ENCODE data around the gene MEF2A.

Gene MEF2A

GRCh38 chr15:99696096-99696495 is 130.3 kb downstream of the MEF2A start:
- no peak for ATAC-seq (ENCODE audit: insufficient read depth, low read depth)
- Histone ChIP-seq H3K27me3 (ENCODE audit: insufficient read depth, low read length, poor library complexity) (no peaks in the 10 kb centered on the region), H3K4me3 (ENCODE audit: low read depth in 1 of 2, low read length in 2 of 2) (no peak overlapping the region), H3K36me3 (ENCODE audit: insufficient read depth, low read length) (peaks cover 47% of the 10 kb centered on the region), H3K4me1 (ENCODE audit: insufficient read depth, low read length) (peaks cover under 1% of the 10 kb centered on the region; the same call in 1 of the 2 replicates), H4K20me1 (ENCODE audit: insufficient read depth, low read length) (no peaks in the 10 kb centered on the region), H3K27ac (ENCODE audit: low read length) (no peak overlapping the region), H2AFZ (ENCODE audit: low read depth, low read length) (no peak overlapping the region), H3K9me3 (ENCODE audit: insufficient read depth, low read length, severe bottlenecking) (no peaks in the 10 kb centered on the region), H3K79me2 (ENCODE audit: insufficient read depth, low read length) (no peaks in the 10 kb centered on the region), H3K9ac (ENCODE audit: low read depth, low read length) (no peak overlapping the region), H3K4me2 (ENCODE audit: insufficient read depth, low read length) (no peak overlapping the region)
- no peak for DNase-seq
- no peak for TF ChIP-seq EZH2 (IDR thresholded peaks at IDR 0.05; ENCODE audit: borderline replicate concordance, low read depth, low read length, severe bottlenecking)
- TF ChIP-seq, protein P1, sequence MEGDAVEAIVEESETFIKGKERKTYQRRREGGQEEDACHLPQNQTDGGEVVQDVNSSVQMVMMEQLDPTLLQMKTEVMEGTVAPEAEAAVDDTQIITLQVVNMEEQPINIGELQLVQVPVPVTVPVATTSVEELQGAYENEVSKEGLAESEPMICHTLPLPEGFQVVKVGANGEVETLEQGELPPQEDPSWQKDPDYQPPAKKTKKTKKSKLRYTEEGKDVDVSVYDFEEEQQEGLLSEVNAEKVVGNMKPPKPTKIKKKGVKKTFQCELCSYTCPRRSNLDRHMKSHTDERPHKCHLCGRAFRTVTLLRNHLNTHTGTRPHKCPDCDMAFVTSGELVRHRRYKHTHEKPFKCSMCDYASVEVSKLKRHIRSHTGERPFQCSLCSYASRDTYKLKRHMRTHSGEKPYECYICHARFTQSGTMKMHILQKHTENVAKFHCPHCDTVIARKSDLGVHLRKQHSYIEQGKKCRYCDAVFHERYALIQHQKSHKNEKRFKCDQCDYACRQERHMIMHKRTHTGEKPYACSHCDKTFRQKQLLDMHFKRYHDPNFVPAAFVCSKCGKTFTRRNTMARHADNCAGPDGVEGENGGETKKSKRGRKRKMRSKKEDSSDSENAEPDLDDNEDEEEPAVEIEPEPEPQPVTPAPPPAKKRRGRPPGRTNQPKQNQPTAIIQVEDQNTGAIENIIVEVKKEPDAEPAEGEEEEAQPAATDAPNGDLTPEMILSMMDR (IDR thresholded peaks at IDR 0.05; ENCODE audit: borderline replicate concordance, extremely low read depth, low read length, poor library complexity, severe bottlenecking): no peak

DNA sequence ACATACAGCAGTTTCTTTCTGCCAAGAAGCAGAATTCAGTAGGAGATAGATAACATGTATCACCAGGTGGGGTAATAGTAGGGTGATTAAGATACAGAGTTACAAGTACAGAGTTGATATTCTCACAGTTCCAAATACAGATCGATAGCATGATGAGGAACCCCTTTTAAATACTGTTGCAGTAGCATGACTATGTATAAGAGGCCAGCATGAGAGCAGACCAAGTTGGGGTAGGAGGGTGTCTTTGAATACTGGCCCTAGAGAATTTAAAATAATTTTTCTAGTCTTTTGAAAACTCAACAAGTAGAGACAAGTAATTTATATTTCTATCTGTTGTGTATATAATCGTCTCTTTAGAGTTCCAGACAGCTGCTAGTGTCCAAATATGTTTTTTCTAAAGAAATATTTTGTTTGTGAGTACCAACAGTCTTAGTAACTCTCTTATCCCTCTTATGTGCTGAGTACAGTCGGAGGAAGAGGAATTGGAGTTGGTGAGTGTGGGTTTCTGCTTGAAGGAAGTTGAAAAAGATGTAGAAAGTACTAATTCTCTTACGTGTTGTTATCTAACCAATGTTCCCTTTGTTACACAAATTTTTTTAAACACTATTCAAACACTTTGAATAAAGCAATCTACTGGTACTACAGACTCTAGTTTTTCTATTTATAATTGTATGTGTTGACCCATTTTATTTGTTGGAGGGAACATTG is 137.3 kb downstream of the MEF2A start:
- Histone ChIP-seq H2AFZ (ENCODE audit: low read depth, low read length) (no peak overlapping the region), H3K4me3 (ENCODE audit: low read depth in 1 of 2, low read length in 2 of 2) (no peak overlapping the region), H3K9ac (ENCODE audit: low read depth, low read length) (peak overlapping the region; percentile 22; the same call in 1 of the 2 replicates), H3K79me2 (ENCODE audit: insufficient read depth, low read length) (no peaks in the 10 kb centered on the region), H4K20me1 (ENCODE audit: insufficient read depth, low read length) (no peaks in the 10 kb centered on the region), H3K4me2 (ENCODE audit: insufficient read depth, low read length) (peak overlapping the region; percentile 3; the same call in 1 of the 2 replicates), H3K9me3 (ENCODE audit: insufficient read depth, low read length, severe bottlenecking) (no peaks in the 10 kb centered on the region), H3K36me3 (ENCODE audit: insufficient read depth, low read length) (peaks cover 19% of the 10 kb centered on the region), H3K4me1 (ENCODE audit: insufficient read depth, low read length) (peaks cover 25% of the 10 kb centered on the region), H3K27me3 (ENCODE audit: insufficient read depth, low read length, poor library complexity) (no peaks in the 10 kb centered on the region), H3K27ac (ENCODE audit: low read length) (peak overlapping the region; percentile 54)
- TF ChIP-seq, protein P1 (IDR thresholded peaks at IDR 0.05; ENCODE audit: borderline replicate concordance, extremely low read depth, low read length, poor library complexity, severe bottlenecking): no peak
- no peak for TF ChIP-seq EZH2 (IDR thresholded peaks at IDR 0.05; ENCODE audit: borderline replicate concordance, low read depth, low read length, severe bottlenecking)
- ATAC-seq (ENCODE audit: insufficient read depth, low read depth): no peak
- DNase-seq: no peak

GRCh38 chr15:99703603-99704443 is 138.0 kb downstream of the MEF2A start:
- Histone ChIP-seq H3K9me3 (ENCODE audit: insufficient read depth, low read length, severe bottlenecking) (no peaks in the 10 kb centered on the region), H3K4me1 (ENCODE audit: insufficient read depth, low read length) (peaks cover 25% of the 10 kb centered on the region), H3K4me3 (ENCODE audit: low read depth in 1 of 2, low read length in 2 of 2) (no peak overlapping the region), H3K27ac (ENCODE audit: low read length) (peak overlapping the region; percentile 54), H3K4me2 (ENCODE audit: insufficient read depth, low read length) (peak overlapping the region; percentile 3; the same call in 1 of the 2 replicates), H3K27me3 (ENCODE audit: insufficient read depth, low read length, poor library complexity) (no peaks in the 10 kb centered on the region), H3K36me3 (ENCODE audit: insufficient read depth, low read length) (peaks cover 20% of the 10 kb centered on the region), H3K9ac (ENCODE audit: low read depth, low read length) (peak overlapping the region; percentile 22; the same call in 1 of the 2 replicates), H2AFZ (ENCODE audit: low read depth, low read length) (no peak overlapping the region), H4K20me1 (ENCODE audit: insufficient read depth, low read length) (no peaks in the 10 kb centered on the region), H3K79me2 (ENCODE audit: insufficient read depth, low read length) (no peaks in the 10 kb centered on the region)
- TF ChIP-seq, protein P1 (IDR thresholded peaks at IDR 0.05; ENCODE audit: borderline replicate concordance, extremely low read depth, low read length, poor library complexity, severe bottlenecking): peak; percentile 56
- TF ChIP-seq EZH2 (IDR thresholded peaks at IDR 0.05; ENCODE audit: borderline replicate concordance, low read depth, low read length, severe bottlenecking): no peak
- ATAC-seq (ENCODE audit: insufficient read depth, low read depth): peak; percentile 49; the same call in 1 of the 3 replicates
- DNase-seq: no peak
